GM12864 (cell line): Measurements from ENCODE around the gene RNF25.

Experiments
- DNase-seq: peaks from one replicate; pipeline ENCODE4 v3.0.0-alpha.2; 2011; ENCODE audit warnings: low read depth
- H3K4me3 ChIP-seq: 2 replicates; pipeline ENCODE4 v1.5.1; 2011; ENCODE audit warnings: mild to moderate bottlenecking, low read depth, low read length, control low read depth
- TF ChIP-seq, protein P1 (sequence below): IDR thresholded peaks from 2 replicates; pipeline ENCODE4 v1.5.1; 2011; ENCODE audit warnings: low read depth, mild to moderate bottlenecking, moderate library complexity, low read length, control low read depth, inconsistent platforms; ENCODE audit errors: missing control alignments

The RNF25 gene

GRCh38 chr2:218659988-218660358 lies 11.8 kb downstream of the RNF25 start:
- peak overlapping the region; percentile 88 for H3K4me3 ChIP-seq
- TF ChIP-seq, protein P1, sequence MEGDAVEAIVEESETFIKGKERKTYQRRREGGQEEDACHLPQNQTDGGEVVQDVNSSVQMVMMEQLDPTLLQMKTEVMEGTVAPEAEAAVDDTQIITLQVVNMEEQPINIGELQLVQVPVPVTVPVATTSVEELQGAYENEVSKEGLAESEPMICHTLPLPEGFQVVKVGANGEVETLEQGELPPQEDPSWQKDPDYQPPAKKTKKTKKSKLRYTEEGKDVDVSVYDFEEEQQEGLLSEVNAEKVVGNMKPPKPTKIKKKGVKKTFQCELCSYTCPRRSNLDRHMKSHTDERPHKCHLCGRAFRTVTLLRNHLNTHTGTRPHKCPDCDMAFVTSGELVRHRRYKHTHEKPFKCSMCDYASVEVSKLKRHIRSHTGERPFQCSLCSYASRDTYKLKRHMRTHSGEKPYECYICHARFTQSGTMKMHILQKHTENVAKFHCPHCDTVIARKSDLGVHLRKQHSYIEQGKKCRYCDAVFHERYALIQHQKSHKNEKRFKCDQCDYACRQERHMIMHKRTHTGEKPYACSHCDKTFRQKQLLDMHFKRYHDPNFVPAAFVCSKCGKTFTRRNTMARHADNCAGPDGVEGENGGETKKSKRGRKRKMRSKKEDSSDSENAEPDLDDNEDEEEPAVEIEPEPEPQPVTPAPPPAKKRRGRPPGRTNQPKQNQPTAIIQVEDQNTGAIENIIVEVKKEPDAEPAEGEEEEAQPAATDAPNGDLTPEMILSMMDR, result no peak
- DNase-seq, result no peak

DNA sequence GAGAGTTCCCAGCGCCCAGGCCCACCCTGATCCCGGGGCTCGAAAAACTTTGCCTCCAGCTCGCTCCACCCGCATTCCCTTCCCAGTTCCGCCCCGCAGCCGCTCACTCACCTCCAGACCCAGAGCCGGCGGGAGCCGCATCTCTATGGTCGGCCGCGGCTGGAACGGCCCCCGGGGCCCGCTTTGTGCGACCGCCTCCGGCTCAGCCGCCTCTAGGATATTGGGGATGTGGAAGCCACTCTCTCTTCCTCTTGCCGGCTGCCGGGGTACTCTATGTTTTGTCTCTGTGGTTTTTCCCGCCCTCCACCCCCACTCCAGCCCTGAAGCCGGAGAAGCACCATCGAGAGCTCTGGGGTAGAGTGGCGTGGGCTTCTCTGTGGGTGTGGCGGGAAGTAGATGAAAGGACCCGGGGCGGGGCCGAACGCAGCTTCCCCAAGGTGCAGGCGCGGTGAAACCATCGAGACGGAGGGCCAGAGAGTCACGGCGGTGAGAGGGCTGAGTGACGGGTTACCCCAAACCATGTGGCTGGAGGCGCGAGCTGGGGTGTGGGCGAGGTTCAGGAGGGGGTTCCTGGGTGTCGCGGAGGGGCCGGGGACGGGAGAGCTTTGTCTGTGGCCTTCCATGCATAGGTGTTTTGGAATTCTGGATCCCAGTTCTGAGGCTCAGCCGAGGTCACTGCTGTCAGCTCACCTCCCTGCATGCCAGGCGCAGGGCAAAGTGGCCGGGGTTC lies 12.4 kb downstream of the RNF25 start, which contains the start of the genes BCS1L and ZNF142:
Gene BCS1L (plus strand): TSS at position 426 of the 730 bp plus-strand sequence. CDS start 1,305 bp downstream, outside the sequence.
Gene ZNF142 (minus strand): TSS at position 366 of the 730 bp plus-strand sequence. CDS start 3,194 bp downstream, outside the sequence.
- TF ChIP-seq, protein P1, result no peak
- H3K4me3 ChIP-seq, result peak within 1 kb of the TSS; percentile 88
- DNase-seq, result peak; percentile 72

DNA sequence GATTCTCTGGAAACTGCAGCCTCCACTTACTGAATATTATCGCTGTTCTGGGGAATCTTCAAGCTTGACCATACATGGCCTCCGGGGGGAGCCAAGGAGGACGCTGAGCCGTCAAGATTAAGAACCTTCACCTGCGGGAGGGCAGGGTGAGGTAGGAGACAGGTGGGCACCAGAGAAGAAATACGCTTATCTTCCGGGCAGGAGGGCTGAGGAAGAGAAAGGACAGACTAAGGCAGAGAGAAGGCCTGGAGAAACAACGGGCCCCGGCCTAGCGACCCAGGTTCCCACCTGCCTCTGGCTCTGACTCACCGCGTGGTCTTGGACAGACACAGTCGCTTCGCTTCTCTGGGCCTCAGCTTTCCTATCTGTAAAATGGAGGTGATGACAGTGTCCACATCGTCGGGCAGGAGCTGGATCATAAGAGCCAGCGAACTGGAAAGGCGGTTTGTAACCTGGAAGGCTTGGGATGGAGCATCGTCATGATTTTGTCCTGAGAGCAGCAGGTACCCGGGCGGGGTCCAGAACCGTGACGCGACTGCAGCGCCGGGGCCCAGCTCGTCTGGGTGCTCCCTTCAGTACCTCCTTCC lies 13.0 kb downstream of the RNF25 start:
- TF ChIP-seq, protein P1, result peak; percentile 68
- DNase-seq, result peak; percentile 34
- peak overlapping the region; percentile 88 for H3K4me3 ChIP-seq

DNA sequence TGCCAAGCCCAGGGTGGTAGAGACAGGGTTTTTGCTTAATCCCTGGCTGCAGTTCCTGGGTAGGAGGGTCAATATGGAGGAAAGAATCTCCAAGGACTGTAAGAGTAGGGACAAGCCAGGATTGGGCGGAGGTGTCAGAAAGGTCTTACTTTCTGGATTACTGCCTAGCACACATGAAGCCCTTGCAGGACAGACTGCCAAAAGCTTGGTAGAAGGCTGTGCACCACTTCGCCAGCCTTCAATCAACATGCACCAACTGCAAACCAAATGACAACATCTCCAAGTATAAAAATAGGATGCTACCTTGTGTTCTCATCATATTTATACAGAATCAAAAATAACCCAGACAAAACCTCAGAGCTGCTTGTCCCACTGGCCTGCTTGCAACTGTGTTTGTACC lies 16.1 kb downstream of the RNF25 start:
- TF ChIP-seq, protein P1, result no peak
- no peak overlapping the region for H3K4me3 ChIP-seq
- DNase-seq, result no peak

GRCh38 chr2:218648787-218649100 lies 23.1 kb downstream of the RNF25 start:
- TF ChIP-seq, protein P1, result no peak
- H3K4me3 ChIP-seq, result no peak overlapping the region
- no peak for DNase-seq

DNA sequence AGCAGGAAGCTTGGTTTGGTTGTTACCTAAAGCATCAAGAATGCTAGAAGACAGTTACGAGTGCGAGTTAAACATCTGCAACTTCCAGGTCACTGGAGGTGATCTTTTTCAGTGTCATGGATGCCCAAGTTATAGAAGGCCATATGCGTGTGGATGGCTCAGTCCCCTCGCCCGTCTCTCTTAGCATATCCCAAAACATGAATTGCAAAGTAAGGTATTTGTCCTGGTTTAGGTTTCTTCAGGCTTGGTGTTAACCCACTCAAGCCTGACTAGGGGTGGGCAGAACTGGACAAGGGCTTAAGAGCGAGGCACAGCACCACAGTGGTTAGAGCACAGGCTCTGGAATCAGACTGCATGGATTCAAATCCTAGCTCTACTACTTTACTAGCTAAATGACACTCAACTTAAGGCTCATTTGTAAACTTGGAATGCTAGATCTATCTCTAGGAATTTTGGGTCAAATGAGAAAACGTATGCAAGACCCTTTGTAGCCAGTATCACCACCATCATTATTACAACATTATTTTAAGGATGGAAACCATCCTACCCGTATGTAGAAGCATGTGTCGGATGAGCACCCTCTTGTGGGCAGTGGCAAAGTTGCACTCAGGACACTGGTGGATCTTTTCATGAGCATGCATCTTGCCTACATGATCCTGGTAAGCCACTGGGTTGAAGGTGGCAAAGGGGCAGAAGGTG lies 23.6 kb downstream of the RNF25 start:
- TF ChIP-seq, protein P1, result peak; percentile 92
- DNase-seq, result peak; percentile 29
- no peak overlapping the region for H3K4me3 ChIP-seq
